ENCODE measurements around the gene ARID5B.

The ARID5B gene

GRCh38 chr10:61906562-61906901, 5.0 kb downstream of the ARID5B start:
- no peak for DNase-seq

- DNase-seq, result no peak
These were observed 5.5 kb downstream of the ARID5B start for GRCh38 chr10:61907011-61907410.

GRCh38 chr10:61907587-61907986, 6.1 kb downstream of the ARID5B start:
- DNase-seq, result no peak

- DNase-seq, result no peak
These were observed 8.8 kb downstream of the ARID5B start for GRCh38 chr10:61910226-61910805.

- no peak for DNase-seq
These were observed 9.4 kb downstream of the ARID5B start for GRCh38 chr10:61910894-61911293.

- DNase-seq, result no peak
These were observed 9.9 kb downstream of the ARID5B start for GRCh38 chr10:61911425-61911824.

GRCh38 chr10:61912981-61913380, 11.5 kb downstream of the ARID5B start:
- DNase-seq, result no peak

GRCh38 chr10:61918140-61918539, 16.6 kb downstream of the ARID5B start:
- no peak for DNase-seq

GRCh38 chr10:61918989-61919388, 17.5 kb downstream of the ARID5B start:
- DNase-seq, result no peak

- DNase-seq, result no peak
These were observed 18.2 kb downstream of the ARID5B start for GRCh38 chr10:61919646-61920215.

- DNase-seq, result no peak
These were observed 19.6 kb downstream of the ARID5B start for GRCh38 chr10:61921143-61921542.

- DNase-seq, result no peak
These were observed 21.9 kb downstream of the ARID5B start for GRCh38 chr10:61923210-61923949.

GRCh38 chr10:61923950-61924274, 22.4 kb downstream of the ARID5B start:
- no peak for DNase-seq

- no peak for DNase-seq
These were observed 28.1 kb downstream of the ARID5B start for GRCh38 chr10:61929555-61929954.

GRCh38 chr10:61931620-61932332, 30.3 kb downstream of the ARID5B start:
- no peak for DNase-seq

GRCh38 chr10:61933859-61934555, 32.5 kb downstream of the ARID5B start:
- no peak for DNase-seq

GRCh38 chr10:61935077-61935476, 33.6 kb downstream of the ARID5B start:
- DNase-seq, result no peak

GRCh38 chr10:61936770-61937169, 35.3 kb downstream of the ARID5B start:
- no peak for DNase-seq

GRCh38 chr10:61937631-61938351, 36.3 kb downstream of the ARID5B start:
- no peak for DNase-seq

- no peak for DNase-seq
These were observed 38.4 kb downstream of the ARID5B start for GRCh38 chr10:61939902-61940301.

- DNase-seq, result no peak
These were observed 39.7 kb downstream of the ARID5B start for GRCh38 chr10:61941202-61941681.

- no peak for DNase-seq
These were observed 41.3 kb downstream of the ARID5B start for GRCh38 chr10:61942604-61943461.

Data from stimulated activated CD4-positive, alpha-beta T cell treated with anti-CD3 and anti-CD28 coated beads, Interleukin-4, amount 100 ng/mL, for 1 hour (primary cell).